Erythroblast (primary cell): ENCODE measurements around the gene KIF25.

ENCODE experiments used
- GATA1 ChIP-seq: IDR thresholded peaks from 2 replicates; pipeline ENCODE4 v1.6.1; 2011; ENCODE audit warnings: low read depth, mild to moderate bottlenecking, control low read depth, low read length, moderate library complexity
- POLR2A ChIP-seq: IDR thresholded peaks from 2 replicates; pipeline ENCODE4 v1.6.1; 2011; ENCODE audit warnings: mild to moderate bottlenecking, low read length

- TF ChIP-seq POLR2A (no peak), GATA1 (no peak)
These were observed 93.2 kb downstream of the KIF25 start for GRCh38 chr6:168090706-168091105.
